Measurements from ENCODE around the gene NINJ2.
A peak's percentile ranks its signal among the peaks of the same experiment; 100 is the strongest.
"Not testable (repeated sequence)": the region's sequence is repeated elsewhere in the genome, so short reads cannot be mapped to it uniquely, and the experiment has no call there.

Gene NINJ2

DNA sequence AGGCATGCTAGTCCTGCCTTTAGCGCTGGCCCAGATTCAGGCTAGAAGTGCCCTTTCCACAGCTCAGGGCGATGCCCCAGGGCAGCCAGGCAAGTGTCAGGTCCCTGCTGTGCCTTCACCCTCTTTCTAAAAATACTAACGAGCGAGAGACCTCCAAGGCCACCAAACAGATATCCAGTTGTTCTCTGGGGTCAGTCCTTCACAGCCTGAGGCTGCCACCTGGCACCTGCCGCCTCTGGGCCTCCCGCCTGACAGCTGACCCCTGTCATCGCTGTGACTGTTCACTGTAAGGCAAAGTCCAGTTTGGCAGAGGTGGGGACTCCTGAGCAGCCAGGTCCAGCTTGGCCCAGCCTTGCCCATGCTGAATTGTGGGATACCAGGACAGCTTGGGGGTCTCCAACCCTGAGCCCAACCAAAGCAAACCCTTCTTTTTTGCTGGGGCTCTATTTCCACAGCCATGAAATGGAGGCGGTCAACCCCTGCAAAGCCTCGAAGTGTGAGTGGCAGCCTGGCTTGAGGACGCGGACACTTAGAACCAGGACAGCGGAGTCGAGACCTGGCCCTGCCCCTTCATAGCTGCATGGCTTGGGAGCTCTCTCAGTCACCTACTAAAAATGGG, 79.9 kb downstream of the NINJ2 start:
- no peak for DNase-seq

DNA sequence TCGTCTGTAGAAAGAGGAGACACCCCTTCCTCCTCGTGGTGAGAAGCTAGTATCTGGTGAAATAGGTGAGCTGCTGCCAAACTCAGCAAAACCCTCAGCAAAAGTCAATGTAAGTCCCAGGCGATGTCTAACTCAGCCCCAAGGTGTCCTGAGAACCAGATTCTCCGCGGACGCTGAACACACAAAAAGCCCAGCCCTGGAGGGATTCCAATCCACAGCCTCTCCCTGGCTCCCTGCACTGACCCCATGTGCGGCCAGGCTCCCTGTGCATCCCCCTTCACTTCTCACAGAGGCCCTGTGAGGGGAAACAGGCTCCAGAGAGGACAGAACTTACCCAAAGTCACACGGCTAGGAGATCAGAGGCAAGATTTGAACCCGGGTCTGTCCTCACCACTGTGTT, 81.5 kb downstream of the NINJ2 start:
- no peak for DNase-seq

DNA sequence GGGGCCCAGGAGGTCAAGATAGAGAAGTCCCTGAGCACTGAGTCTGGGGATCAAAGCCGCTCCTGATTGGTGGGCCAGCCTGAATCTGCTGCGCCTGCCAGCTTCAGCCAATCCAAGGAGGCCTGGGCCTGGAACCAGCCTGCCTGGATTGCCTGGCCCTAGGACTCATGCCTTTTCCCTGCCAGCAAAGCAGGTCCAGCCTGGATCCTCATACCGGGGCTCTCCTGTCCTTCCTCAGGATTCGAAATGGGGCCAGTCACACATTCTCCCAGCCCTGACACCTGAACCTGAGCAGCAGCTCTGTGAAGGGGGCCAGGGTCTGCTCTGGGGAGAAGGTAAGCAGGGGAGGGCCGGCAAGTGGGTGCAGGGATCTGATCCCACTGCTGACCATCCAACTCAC, 81.9 kb downstream of the NINJ2 start:
- no peak for DNase-seq

DNA sequence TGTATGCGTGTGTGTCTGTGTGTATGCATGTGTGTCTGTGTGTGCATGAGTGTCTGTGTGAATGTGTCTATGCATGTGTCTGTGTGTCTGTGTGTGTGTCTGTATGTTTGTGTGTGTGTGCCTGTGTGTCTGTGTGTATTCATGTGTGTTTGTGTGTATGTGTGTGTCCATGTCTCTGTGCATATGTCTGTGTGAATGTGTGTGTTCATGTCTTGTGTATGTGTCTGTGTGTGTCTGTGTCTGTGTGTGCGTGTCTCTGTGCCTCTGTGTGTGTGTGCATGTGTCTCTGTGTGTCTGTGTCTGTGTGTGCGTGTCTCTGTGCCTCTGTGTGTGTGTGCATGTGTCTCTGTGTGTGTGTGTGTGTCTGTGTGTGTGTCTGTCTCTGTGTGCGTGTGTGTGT, 82.4 kb downstream of the NINJ2 start:
- no peak for DNase-seq

DNA sequence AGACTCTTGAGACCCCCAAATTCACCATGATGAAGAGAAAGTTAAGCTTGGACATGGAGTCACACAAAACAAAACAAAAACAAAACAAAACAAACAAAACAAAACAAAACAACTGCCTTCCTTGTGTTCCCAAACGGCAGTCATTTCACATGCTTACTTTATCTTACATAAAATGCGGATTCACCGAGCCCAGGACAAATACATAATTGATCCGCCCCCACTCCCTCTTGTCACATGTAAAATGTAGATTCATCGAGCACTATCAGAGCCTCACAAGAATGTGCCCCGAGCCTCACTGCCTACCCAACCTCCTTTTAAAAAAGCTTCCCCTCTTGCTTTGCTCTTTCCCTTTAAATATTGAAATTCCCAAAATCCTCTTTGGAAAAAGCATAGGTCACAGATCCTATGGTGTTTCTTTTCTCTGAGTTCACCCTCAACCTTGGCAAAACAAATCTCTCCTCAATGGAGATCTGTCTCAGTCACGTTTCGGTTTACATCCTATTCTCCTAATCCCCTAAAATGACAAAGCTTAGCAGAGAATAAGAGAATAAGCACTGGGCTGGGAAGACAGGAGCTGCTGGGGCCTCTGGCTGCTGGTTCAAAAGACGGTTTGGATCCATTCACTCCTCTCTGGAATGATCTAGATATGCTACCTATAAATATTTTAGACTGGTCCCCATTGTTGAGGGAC, 83.7 kb downstream of the NINJ2 start:
- DNase-seq: no peak

DNA sequence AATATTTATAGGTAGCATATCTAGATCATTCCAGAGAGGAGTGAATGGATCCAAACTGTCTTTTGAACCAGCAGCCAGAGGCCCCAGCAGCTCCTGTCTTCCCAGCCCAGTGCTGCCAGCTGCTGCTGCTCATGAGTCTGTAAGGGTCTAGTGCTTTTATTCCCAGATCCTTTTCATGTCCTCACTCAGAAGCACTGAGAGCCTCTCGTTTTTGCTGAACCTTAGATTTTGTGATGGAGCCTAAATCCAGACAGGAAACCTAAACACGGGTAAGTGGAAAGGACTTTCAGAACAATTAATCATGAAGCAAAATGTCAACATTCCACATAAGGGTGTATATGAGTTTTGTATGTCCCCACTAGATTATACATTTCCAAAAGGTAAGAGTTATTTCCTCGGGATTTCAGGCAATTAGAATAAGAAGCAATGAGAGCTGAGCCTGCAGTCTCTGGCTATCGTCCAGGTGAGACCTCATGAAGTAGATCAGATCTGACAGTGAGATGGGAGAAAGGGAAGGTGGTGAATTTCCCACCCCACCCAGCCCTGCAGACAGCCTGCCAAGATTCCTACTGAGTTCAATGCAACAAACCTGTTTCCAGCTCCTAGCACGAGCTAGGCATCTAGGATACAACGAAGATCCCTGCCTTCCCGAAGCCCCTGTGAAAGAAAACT, 84.4 kb downstream of the NINJ2 start:
- DNase-seq: no peak

DNA sequence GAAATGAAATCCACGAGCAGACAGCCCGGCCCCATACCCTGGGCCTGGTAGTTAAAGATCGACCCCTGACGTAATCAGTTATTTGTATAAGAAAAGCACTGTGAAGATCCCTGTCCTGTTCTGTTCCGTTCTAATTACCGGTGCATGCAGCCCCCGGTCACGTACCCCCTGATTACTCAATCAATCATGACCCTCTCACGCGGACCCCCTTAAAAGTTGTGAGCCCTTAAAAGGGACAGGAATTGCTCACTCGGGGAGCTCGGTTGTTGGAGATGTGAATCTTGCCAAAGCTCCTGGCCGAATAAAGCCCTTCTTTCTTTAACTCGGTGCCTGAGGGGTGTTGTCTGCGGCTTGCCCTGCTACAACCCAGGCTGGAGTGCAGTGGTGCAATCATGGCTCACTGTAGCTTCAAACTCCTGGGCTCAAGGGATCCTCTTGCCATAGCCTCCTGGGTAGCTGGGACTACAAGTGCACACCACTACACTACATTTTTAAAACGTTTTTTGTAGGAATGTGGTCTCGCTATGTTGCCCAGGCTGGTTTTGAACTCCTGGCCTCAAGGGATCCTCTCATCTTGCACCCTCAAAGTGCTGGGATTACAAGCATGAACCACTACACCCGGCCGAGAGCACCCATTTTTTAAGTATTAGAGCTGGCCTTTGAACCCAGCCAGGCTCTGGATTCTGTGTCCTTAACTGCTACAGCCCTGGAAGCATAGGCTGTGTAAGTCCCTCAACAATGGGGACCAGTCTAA, 85.1 kb downstream of the NINJ2 start:
- not testable (repeated sequence) for DNase-seq

DNA sequence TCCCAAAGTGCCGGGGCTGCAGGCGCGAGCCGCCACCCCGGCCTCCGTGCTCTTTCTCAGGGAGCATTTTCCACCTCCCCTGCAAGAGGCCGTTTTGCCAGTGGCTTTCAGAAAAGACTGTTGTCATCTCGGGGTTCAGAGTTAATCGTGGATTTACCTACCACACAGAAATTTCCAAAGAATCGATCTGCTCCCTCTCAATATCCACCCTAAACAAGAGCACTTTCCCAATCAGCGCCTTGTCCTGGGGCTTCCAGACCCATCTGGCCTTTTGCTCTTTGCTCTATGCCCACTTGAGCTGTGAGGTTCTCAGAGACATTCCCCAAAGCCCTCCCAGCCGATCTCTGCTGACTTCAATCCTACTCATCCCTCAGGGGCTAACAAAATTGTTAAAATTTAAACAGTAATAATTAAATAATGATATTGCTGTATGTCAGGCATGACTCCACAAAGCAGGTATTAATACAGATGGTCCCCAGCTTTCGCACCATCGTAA, 86.6 kb downstream of the NINJ2 start:
- DNase-seq: no peak

DNA sequence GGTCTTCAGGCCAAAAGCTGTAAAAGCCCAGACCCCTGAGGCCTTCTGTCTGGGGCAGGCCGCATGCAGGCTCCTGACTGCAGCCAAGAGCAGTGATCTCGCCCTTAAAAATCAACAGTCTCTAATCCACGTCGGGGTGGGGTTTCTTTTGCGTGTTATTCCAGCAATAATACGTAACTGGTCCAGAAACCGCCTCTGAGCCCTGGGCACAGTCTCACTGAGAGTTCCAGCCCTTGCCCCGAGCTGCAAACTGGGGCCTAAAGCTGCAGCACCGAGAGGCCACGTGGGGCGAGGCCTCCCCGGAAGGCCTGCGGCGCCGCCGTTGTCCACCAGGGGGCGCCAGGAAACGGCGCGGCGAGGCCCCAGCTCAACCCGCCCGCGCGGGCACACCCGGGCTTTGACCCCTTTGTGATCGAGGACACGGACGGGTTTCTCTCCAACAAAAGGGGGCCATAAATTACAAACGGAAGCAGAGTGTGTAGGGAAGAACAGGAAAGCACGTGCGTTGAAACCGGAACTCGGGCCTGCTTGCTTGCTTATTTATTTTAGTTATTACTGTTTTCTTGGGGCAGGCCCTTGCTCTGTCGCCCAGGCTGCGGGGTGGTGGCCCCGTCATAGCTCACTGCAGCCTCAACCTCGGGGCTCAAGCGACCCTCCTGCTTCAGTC, 87.2 kb downstream of the NINJ2 start:
- DNase-seq: peak; percentile 88

DNA sequence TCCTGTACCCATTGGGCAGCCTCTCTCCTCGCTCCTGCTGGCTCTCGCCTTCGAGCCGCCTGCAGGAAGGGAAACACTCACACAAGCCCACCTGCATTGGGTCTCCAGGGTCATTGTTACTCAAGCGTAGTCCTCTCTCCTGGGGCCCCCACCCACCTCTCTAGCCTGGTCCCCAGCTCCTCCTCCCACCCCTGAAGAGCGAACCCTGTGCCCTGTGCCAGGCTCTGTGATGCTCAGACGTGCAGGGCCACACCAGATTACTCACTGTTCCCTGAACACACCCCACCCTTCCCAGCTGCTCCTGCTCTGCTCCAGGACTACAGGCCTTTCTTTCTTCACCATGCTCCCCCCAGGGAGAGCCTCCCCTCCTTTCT, 88.1 kb downstream of the NINJ2 start:
- DNase-seq: no peak

DNA sequence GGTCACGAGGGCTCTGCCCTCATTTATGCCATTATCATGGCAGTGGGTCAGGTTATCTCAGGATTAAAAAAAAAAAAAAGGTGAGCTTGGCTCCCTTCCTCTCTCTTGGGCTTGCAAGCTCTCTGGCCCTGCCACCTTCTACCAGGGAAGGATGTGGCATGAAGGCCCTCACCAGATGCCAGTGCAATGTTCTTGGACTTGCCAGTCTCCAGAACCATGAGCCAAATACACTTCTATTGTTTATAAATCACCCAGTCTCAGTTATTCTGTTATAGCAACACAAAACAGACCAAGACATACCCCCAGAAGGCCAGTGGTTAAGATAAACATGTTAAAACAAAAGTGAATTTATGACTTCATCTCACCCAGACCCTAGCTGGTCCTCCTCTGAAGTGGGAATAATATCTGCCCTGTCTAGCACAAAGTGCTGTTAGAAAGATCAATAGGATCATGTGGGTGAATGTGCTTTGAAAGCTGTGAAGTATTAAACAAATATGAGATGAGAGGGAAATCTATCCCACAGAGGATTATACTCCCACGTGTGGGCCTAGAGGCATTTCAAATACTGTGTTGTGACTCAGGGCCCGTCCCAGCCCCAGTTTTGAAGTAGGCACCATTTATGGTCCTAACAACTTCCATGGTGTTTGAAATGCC, 88.6 kb downstream of the NINJ2 start:
- DNase-seq: no peak

DNA sequence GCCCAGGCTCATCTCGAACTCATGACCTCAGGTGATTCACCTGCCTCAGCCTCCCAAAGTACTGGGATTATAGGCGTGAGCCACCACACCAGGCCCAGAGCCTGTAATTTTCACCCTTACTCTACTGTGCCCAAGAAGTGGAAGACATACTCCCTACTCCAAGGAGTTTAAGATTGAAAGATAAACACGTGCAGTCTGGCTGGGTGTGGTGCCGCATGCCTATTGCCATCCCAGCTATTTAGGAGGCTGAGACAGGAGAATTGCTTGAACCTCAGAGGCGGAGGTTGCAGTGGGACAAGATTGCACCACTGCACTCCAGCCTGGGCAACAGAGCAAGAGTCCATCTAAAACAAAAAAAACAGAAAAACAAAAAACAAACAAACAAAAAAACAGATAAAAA, 90.0 kb downstream of the NINJ2 start:
- no peak for DNase-seq

DNA sequence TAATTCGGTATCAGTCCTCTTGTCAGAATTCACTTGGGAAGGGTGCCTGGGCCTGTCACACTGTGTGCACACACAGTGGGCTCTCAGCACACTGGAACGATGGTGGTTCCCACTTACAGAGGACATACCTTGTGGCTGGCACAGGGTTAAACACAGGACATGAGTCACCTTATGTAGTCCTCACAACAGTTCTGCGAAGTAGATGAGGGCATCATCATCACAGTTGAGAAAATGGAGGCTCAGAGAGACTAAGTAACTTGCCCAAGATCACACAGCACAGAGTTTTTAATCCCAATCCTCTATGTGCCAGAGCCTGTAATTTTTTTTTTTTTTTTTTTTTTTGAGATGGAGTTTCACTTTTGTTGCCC, 90.7 kb downstream of the NINJ2 start:
- DNase-seq: no peak

DNA sequence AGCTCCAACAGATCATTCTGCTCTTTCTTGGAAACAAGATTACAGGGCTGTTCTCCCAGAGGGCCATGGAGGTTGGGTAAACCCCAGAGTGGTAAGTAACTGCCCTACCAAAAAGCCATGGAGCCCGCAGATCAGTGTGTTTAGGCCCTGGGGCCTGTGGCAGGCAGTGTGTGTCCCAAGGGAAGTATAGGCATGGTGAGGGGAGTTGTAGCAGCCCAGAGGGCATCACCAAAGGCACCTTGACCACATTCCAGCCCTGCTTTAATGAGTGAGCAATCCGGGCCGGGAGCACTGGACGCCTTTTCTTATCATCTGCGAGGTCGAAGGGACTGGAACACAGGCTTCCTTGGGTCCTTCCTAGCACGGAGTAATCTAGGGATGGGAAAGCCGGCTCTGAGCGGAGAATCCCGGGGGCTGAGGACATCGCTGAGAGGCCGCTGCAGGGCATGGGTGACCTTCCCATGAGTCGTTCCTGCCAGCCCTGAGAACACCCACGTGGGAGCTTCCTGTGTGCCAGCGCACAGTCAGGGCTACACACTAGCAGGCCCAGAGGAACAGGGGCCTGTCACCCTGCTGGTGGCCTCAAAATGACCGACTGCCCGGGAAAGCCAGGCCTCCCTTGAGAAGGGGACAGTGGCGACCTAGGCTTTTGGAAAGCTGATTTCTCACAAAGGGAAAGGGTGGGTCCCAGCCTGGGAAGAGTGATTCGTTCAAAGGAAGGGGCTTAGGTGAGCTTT, 91.3 kb downstream of the NINJ2 start:
- DNase-seq: no peak

DNA sequence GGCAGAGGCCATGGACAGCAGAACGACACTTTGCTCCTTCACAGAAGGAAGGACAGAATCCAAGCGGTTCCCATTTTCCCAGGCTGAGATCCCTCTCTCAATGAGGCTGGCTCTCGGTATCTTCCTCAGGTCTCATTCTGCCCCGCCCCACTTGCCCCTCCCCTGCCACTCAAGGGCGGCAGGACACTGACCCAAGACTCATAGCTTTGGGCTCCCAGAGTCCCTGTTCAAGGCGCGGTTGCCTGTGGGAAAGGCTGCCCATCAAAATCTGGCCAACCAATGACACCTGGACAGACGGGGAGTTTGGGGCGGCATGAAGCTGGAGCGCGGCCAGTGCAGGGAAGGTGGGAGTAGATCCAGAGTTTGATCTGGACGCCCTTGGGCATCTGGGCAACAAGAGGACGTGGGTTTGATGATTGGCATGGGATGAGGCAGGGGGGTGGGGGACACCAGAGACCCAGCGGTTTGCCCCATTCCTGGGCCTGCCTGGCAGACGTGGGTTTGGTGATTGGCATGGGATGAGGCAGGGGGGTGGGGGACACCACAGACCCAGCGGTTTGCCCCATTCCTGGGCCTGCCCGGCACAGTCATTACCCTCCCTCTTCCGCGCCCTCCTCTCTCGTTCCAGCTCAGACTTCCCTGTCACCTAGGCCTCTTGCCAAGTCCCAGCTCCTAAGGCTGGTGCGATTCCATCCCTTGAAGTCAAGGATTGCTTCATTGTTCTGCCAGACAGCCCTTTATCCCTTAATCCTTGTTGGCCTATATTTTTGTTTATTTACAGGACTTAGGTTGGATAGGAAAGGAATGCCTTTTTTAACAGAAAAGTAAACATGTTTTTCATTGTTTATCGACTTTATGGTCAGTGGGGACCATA, 92.1 kb downstream of the NINJ2 start:
- no peak for DNase-seq

DNA sequence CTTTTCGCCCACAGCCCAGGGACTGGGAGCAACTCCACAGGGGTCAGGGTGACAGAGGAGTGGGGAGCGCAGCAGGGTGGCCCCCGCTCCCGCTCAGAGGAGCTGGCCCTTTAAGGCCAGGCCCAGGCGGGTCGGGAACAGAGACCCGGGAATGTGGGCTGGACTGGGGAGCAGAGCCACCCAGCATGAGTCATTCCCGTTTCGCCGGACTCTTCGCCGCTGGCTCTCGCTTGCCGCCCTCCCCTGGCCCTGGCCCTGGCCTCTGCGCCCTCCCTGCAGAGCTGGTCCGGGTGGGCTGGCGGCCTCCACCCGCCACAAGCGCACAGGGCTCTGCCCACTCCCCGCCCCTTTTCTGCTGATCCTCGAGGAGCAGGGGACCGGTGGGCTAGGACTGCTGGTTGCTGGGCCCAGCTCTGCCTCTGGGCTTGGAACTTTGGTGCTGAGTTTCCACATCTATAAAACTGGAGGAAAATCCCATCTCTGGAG, 92.8 kb downstream of the NINJ2 start:
- no peak for DNase-seq

DNA sequence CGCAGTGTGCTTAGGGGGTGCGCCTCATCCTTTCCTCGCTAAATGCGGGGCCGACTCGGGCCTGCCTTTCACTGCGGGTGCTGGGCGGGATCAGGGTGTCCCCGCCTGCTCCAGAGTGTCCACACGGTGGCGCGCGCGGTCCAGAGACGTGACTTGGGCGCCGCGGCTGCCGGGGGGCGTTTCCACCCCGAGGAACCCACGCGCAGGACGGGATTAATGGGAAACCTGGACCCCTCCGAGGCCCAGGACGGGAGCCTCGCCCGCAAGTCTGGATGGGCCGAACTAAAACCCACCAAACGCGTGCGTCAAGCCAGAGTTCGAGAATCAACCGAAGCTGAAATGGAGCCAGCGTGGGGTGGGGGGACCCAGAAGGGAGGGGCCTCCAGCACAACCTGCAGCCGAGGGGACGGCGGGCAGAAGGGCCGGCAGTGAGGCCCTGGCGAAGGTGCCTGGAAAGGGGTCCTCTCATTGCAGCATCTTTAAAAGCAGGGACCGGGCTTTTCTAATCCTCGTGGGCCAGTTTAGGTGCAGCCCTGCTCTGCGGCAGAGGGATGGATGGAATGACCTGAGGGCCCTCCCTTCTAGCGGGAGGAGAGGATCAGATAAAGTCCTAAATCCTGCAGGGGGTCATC, 93.3 kb downstream of the NINJ2 start:
- DNase-seq: peak; percentile 86

DNA sequence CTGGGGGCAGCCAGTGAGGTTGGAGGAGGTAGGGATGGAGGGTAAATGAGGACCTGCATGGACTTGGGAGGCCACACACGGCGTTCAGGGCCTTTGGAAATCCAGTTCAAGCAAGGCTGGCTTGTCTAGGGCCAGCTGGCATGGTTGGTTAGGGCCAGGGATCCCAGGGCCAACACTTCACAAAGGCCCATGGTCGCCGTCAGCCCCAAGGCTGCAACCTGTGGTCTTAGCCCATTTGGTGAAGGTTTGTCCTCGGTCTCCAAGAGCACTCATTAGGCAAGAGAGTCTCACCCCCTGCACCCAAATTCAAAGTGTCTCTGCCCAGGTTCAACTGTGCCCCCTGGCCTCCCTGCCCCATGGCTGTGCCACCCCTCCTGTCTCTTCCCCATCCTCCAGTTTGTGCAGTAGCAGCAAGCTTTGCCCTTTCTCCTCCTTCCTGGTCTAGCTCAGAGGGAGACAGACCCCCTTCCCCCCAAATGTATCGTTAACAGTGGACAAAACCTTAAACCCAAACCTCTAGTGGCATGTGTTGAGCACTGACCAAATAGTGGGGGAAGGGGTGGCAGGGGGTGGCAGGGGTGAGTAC, 94.1 kb downstream of the NINJ2 start:
- DNase-seq: no peak

DNA sequence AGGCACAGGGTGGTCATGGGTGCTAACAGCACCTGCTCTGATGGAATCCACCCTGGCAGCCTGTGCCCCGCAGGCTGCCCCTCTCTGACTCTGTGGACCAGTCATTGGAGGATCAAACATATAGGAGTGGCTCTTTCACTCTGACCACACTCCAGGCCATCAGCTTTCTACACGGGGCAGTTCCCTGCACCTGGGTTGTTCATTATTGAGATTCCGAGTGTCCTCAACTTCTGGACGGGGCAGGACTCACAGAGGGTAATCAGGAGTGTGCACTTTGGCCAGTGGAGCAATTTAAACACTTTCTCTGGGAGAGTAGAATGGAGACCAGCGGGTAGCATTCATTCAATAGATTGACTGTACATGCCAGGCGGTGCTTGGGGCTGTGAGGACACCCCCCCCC, 94.8 kb downstream of the NINJ2 start:
- no peak for DNase-seq

Data from CD4-positive, alpha-beta T cell treated with Interleukin-10 for 1 hour (primary cell).